Tibial artery (tissue), 4 donors: ENCODE data around the gene COL21A1.

Experiments
- DNase-seq, 2 donors: peaks; one replicate each; pipeline ENCODE4 v3.0.0-alpha.2; 2019
- H3K27ac ChIP-seq, 2 donors: fragments of 200-600 bp; sonication (generic) in 1 of 2; 1 replicate in 1 of 2; 2 replicates in 1 of 2; pipeline ENCODE4 v1.5.1; 2018 to 2019; ENCODE audit warnings: mild to moderate bottlenecking in 1 of 2
- H3K27me3 ChIP-seq, 2 donors: fragments of 200-600 bp; sonication (generic) in 1 of 2; one replicate each; pipeline versions ENCODE4 v1.5.1 to v1.6.0; 2016 to 2019
- H3K36me3 ChIP-seq, 3 donors: fragments of 200-600 bp; sonication (generic) in 2 of 3; one replicate each; pipeline ENCODE4 v1.5.1; 2016 to 2019; ENCODE audit warnings: mild to moderate bottlenecking in 2 of 3
- H3K4me1 ChIP-seq, 4 donors: fragments of 200-600 bp; sonication (generic) in 2 of 4; 1 replicate in 3 of 4; 2 replicates in 1 of 4; pipeline ENCODE4 v1.5.1; 2016 to 2019
- H3K4me3 ChIP-seq, 2 donors: fragments of 200-600 bp; sonication (generic) in 1 of 2; 1 replicate in 1 of 2; 2 replicates in 1 of 2; pipeline ENCODE4 v1.5.1; 2018 to 2019; ENCODE audit warnings: mild to moderate bottlenecking in 2 of 2
- H3K9me3 ChIP-seq, 3 donors: fragments of 200-600 bp; sonication (generic) in 1 of 3; one replicate each; pipeline ENCODE4 v1.5.1; 2016 to 2019
- intact Hi-C: fragments of 100-400 bp; cut with DNase I; formaldehyde crosslinking; loops from one replicate; pipeline ENCODE4 v1.15.0; 2023; ENCODE audit warnings: low total_unique reads
- TF ChIP-seq, protein P1 (sequence below), 2 experiments: fragments of 200-600 bp in 1 of 2; fragments of 450-650 bp in 1 of 2; IDR thresholded peaks; one replicate each; pipeline ENCODE4 v1.5.1; 2017 to 2019; ENCODE audit warnings: antibody characterized with exemption in 2 of 2, mild to moderate bottlenecking in 1 of 2, moderate library complexity in 1 of 2

COL21A1 gene

DNA sequence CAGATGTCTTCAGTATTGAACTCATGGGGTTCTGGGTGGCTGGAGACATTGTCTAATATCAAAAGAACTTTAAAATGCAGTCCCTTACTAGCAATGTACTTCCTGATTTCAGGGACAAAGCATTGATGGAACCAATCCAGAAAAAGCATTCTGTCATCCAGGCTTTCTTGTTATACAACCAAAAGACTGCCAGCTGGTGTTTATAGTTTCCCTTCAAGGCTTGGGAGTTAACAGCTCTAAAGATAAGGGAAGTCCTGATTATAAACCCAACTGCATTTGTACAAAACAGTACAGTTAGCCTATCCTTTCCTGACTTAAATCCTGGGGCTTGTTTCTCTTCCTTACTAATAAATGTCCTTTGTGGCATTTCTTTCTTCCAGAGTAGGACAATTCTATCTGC, 160.0 kb downstream of the COL21A1 start:
- intact Hi-C loops, result no loop called here
- H3K36me3 ChIP-seq, result no peaks in the 10 kb centered on the region
- H3K9me3 ChIP-seq, result peaks cover 0 to 10% (median 0%) of the 10 kb centered on the region in 3 donors
- H3K4me1 ChIP-seq, result peaks cover 0 to 15% (median 7%) of the 10 kb centered on the region in 4 donors
- H3K4me3 ChIP-seq, result no peak overlapping the region
- DNase-seq, result no peak
- no peaks in the 10 kb centered on the region for H3K27me3 ChIP-seq
- TF ChIP-seq, protein P1, sequence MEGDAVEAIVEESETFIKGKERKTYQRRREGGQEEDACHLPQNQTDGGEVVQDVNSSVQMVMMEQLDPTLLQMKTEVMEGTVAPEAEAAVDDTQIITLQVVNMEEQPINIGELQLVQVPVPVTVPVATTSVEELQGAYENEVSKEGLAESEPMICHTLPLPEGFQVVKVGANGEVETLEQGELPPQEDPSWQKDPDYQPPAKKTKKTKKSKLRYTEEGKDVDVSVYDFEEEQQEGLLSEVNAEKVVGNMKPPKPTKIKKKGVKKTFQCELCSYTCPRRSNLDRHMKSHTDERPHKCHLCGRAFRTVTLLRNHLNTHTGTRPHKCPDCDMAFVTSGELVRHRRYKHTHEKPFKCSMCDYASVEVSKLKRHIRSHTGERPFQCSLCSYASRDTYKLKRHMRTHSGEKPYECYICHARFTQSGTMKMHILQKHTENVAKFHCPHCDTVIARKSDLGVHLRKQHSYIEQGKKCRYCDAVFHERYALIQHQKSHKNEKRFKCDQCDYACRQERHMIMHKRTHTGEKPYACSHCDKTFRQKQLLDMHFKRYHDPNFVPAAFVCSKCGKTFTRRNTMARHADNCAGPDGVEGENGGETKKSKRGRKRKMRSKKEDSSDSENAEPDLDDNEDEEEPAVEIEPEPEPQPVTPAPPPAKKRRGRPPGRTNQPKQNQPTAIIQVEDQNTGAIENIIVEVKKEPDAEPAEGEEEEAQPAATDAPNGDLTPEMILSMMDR (IDR thresholded peaks at IDR 0.05), result no peak
- H3K27ac ChIP-seq, result no peak overlapping the region

DNA sequence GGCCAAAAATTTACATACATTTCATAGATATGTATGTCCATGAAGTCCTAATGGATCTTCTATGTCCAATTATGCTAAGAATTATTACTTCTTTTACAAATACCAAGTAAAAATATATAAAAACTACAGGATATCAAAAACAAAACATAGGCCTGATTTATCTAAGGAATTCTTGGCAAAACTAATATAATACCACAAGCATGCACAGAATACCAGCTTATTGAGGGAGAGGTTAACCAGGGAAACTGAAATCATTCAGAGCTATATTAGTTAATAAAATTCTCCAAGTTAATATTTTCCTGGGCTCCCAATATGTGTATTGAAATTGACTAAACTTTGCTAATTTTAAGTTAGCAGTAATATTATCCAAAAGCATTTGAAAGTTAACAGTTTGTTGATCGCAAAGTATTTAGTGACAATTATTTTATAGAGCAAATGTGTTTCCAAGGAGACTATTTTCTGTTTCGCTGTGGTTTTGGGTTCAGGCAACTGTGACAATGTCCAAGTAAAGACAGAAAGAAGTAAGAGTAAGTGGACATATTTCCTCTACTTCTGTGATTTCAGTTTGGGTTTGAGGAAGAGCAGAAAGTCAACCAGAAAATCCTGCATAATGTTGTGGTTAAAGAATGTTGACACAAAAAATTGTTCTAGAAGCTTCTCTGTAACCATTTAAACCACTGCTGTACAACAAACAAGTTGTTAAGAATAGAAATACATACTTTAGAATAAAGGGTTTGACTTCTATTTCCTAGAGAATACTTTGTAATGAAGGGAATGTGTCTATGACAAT, 167.4 kb downstream of the COL21A1 start:
- intact Hi-C loops, result no loop called here
- no peaks in the 10 kb centered on the region for H3K27me3 ChIP-seq
- H3K36me3 ChIP-seq, result no peaks in the 10 kb centered on the region
- TF ChIP-seq, protein P1 (IDR thresholded peaks at IDR 0.05), result no peak
- H3K9me3 ChIP-seq, result no peaks in the 10 kb centered on the region
- H3K27ac ChIP-seq, result peak overlapping the region in 1 of 2 donors; percentile 30
- no peak overlapping the region for H3K4me3 ChIP-seq
- no peak for DNase-seq
- H3K4me1 ChIP-seq, result peaks cover 0 to 18% (median 4%) of the 10 kb centered on the region in 4 donors

DNA sequence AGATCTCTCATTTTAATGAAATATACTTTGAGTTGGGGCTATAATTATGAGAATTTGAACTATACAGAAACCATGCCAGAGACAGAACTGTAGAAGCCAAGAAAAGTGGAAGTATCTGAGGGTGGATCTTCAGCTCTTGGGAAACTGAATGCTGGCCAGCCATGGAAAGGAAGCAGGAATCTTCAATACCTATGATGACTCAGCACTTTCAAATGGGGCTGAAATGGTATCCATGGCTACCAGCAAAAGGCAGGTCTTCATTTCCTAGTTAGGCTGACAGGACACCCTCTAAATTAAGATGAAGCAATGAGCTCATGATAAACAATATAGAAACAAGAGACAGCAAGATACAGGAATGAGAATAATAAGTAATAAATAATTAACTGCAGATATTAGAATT, 171.3 kb downstream of the COL21A1 start:
- no peaks in the 10 kb centered on the region for H3K9me3 ChIP-seq
- no peaks in the 10 kb centered on the region for H3K27me3 ChIP-seq
- H3K36me3 ChIP-seq, result no peaks in the 10 kb centered on the region
- peaks cover 0 to 28% (median 4%) of the 10 kb centered on the region in 4 donors for H3K4me1 ChIP-seq
- H3K27ac ChIP-seq, result no peak overlapping the region
- intact Hi-C loops, result no loop called here
- no peak overlapping the region for H3K4me3 ChIP-seq
- TF ChIP-seq, protein P1 (IDR thresholded peaks at IDR 0.05), result no peak
- no peak for DNase-seq

DNA sequence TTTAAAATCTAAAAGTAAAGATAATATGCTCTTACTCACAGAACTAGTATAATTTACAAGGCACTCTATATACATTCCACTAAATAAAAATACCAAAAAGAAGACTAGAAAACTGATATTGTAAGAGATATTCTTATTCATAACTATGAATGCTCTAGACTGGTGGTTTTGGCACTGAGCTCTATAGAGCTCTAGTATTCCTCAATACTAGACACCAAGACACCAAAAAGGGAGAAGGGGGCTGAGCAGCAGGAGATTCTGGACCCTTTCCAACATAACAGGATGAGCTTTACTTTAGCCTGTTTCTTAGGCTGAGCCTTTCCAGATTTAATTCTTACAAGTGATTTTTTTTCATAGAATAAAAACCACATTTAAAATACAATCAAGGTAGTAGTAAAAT, 173.6 kb downstream of the COL21A1 start:
- Histone ChIP-seq H3K9me3 (no peaks in the 10 kb centered on the region), H3K27me3 (no peaks in the 10 kb centered on the region), H3K4me1 (peaks cover 0 to 15% (median 0%) of the 10 kb centered on the region in 4 donors), H3K27ac (peak overlapping the region; percentile 66 to 68), H3K36me3 (no peaks in the 10 kb centered on the region), H3K4me3 (no peak overlapping the region)
- no peak for DNase-seq
- TF ChIP-seq, protein P1 (IDR thresholded peaks at IDR 0.05), result no peak
- intact Hi-C loops, result no loop called here

DNA sequence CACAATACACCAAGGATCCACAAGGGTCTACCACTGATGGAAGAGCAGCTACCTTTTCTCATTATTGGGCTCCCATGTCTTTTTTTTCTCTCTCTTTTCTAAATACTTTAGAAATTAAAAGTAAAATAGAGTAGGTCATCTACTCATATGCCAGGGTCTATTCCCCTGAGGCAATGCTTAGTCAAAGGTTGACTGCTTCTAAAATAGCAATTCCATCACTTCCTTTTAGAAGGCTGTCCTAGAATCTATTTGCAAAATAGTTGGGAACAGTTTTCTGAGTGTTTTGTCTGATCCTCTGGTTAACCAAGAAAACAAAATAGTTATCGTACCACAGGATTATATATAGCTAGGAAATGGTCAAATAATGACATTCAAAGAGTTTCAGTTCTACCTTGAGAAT, 174.1 kb downstream of the COL21A1 start:
- DNase-seq, result peak in 1 of 2 donors; percentile 29
- no peaks in the 10 kb centered on the region for H3K27me3 ChIP-seq
- no peaks in the 10 kb centered on the region for H3K9me3 ChIP-seq
- H3K36me3 ChIP-seq, result no peaks in the 10 kb centered on the region
- TF ChIP-seq, protein P1 (IDR thresholded peaks at IDR 0.05), result no peak
- intact Hi-C loops, result no loop called here
- peak overlapping the region; percentile 66 to 68 for H3K27ac ChIP-seq
- peaks cover 0 to 15% (median 0%) of the 10 kb centered on the region in 4 donors for H3K4me1 ChIP-seq
- H3K4me3 ChIP-seq, result no peak overlapping the region
